ENCODE results near the gene THSD4.

DNA sequence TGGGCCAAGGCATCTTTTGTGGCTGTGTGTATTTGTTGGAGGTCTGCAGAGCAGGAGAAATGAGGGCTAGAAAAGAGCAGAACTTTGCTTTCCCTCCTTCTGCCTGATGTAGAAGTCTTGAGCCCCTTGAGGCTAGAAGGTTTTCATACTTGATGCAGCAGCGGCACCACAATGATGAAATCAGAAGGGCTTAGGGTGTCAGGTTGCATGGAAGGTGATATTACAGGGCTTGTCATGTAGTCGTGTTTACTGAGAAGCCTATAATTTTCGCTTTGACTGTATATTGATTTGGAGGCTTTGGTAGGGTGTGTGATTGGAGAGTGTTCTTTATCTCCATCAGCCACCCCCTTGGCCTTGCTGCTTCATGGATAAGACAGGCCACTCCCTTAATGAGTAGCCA is 339.8 kb downstream of the THSD4 start:
- no peak for TF ChIP-seq ADNP (tag; IDR thresholded peaks at IDR 0.05)
- TF ChIP-seq RBBP5 (IDR thresholded peaks at IDR 0.05; ENCODE audit: borderline replicate concordance, insufficient read depth, low read length, poor library complexity, severe bottlenecking), result no peak
- no peak for TF ChIP-seq POLR2A (conservative IDR thresholded peaks at IDR 0.05)
